Measurements from ENCODE around the gene CHST11. TPM values are rescaled to one million over a fixed set of nuclear protein-coding genes. Genes with fewer than 3 reads are reported as not detected.
"Not testable (repeated sequence)": the region's sequence is repeated elsewhere in the genome, so short reads cannot be mapped to it uniquely, and the experiment has no call there.

The CHST11 gene
- total RNA-seq, 4 donors from 2014 or later: 20.8 to 56.7 (median 26.5) TPM

GRCh38 chr12:104570174-104570907, 113.6 kb downstream of the CHST11 start:
- Histone ChIP-seq H3K9me3 (peaks cover 0 to 6% (median 0%) of the 10 kb centered on the region in 4 donors), H3K4me3 (no peak overlapping the region), H3K27me3 (no peaks in the 10 kb centered on the region), H3K27ac (no peak overlapping the region), H3K4me1 (peaks cover 0 to 5% (median 3%) of the 10 kb centered on the region in 4 donors), H3K36me3 (no peaks in the 10 kb centered on the region)
- no peak for TF ChIP-seq EP300 (IDR thresholded peaks at IDR 0.05)
- TF ChIP-seq POLR2A (IDR thresholded peaks at IDR 0.05): no peak
- TF ChIP-seq CTCF (IDR thresholded peaks at IDR 0.05): no peak
- 71 to 76% methylated on average over 12 of the region's 12 CpGs for WGBS, 2 donors
- no peak for DNase-seq (ENCODE audit: low spot score in 2 of 2)

- Histone ChIP-seq H3K27me3 (no peaks in the 10 kb centered on the region), H3K36me3 (no peaks in the 10 kb centered on the region), H3K4me1 (peaks cover 0 to 5% (median 2%) of the 10 kb centered on the region in 4 donors), H3K27ac (no peak overlapping the region), H3K9me3 (peaks cover 0 to 6% (median 0%) of the 10 kb centered on the region in 4 donors), H3K4me3 (no peak overlapping the region)
- TF ChIP-seq CTCF (IDR thresholded peaks at IDR 0.05) (no peak), EP300 (IDR thresholded peaks at IDR 0.05) (no peak), POLR2A (IDR thresholded peaks at IDR 0.05) (no peak)
- WGBS, 2 donors: 81 to 85% methylated on average over 8 of the region's 8 CpGs
- no peak for DNase-seq (ENCODE audit: low spot score in 2 of 2)
Measured at GRCh38 chr12:104571328-104571727, 114.6 kb downstream of the CHST11 start.

DNA sequence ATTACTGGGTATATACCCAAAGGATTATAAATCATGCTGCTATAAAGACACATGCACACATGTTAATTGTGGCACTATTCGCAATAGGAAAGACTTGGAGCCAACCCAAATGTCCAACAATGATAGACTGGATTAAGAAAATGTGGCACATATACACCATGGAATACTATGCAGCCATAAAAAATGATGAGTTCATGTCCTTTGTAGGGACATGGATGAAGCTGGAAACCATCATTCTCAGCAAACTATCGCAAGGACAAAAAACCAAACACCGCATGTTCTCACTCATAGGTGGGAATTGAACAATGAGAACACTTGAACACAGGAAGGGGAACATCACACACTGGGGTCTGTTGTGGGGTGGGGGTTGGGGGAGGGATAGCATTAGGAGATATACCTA, 117.6 kb downstream of the CHST11 start:
- not testable (repeated sequence) for DNase-seq (ENCODE audit: low spot score in 2 of 2); H3K4me3 ChIP-seq; H3K36me3 ChIP-seq; H3K27me3 ChIP-seq; H3K27ac ChIP-seq; H3K4me1 ChIP-seq; H3K9me3 ChIP-seq
- WGBS, 2 donors: 96 to 100% methylated on average over 3 of the region's 3 CpGs

DNA sequence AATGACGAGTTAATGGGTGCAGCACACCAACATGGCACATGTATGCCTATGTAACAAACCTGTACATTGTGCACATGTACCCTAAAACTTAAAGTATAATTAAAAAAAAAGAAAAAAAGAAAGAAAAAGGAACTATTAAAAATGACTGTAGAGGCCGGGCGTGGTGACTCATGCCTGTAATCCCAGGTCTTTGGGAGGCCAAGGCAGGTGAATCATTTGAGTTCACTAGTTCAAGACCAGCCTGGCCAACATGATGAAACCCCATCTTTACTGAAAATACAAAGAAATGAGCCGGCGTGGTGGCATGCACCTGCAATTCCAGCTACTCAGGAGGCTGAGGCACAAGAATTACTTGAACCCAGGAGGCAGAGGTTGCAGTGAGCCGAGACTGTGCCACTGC, 118.0 kb downstream of the CHST11 start:
- DNase-seq (ENCODE audit: low spot score in 2 of 2); H3K4me3 ChIP-seq; H3K4me1 ChIP-seq; H3K27ac ChIP-seq; H3K9me3 ChIP-seq; H3K36me3 ChIP-seq; H3K27me3 ChIP-seq: not testable (repeated sequence)
- WGBS, 2 donors: 85 to 90% methylated on average over 6 of the region's 6 CpGs

- Histone ChIP-seq H3K36me3 (no peaks in the 10 kb centered on the region), H3K27ac (no peak overlapping the region), H3K9me3 (no peaks in the 10 kb centered on the region), H3K27me3 (no peaks in the 10 kb centered on the region), H3K4me3 (no peak overlapping the region), H3K4me1 (peaks cover 0 to 9% (median 0%) of the 10 kb centered on the region in 4 donors)
- WGBS, 2 donors: 90 to 91% methylated on average over 11 to 12 of the region's 12 CpGs
- no peak for TF ChIP-seq EP300 (IDR thresholded peaks at IDR 0.05)
- DNase-seq (ENCODE audit: low spot score in 2 of 2): no peak
Measured at GRCh38 chr12:104575442-104576186, 118.9 kb downstream of the CHST11 start.

DNA sequence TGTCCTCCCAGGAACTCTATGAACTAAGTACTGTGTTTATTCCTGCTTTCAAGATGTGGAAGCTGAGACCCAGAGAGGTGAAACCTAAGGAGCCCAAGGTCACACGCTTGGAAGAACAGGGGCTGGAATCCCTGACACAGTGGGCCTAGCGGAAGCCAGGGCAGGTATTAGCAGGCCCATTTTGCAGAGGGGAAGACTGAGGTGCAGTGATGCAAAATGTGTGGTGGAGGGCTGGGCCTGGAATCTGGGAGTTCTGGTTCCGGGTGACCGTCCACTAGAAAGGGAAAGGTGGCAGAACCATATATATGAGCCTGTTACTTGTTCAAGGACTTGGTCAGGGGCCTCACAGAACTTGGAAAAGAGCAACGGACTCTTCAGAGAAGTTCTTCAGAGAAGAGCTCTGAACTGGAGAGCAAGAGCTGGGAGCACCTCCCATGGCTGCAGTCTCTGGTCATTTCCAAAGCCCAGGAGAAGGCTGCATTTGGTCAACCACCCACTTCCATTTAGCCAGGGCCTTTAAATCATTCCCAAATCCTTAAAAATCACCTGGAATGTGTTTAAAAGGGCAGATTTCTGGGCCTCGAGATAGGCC, 119.5 kb downstream of the CHST11 start:
- no peak overlapping the region for H3K27ac ChIP-seq
- no peaks in the 10 kb centered on the region for H3K27me3 ChIP-seq
- DNase-seq (ENCODE audit: low spot score in 2 of 2): no peak
- H3K36me3 ChIP-seq: no peaks in the 10 kb centered on the region
- H3K4me1 ChIP-seq: peaks cover 0 to 9% (median 0%) of the 10 kb centered on the region in 4 donors
- TF ChIP-seq CTCF (IDR thresholded peaks at IDR 0.05) (no peak), POLR2A (IDR thresholded peaks at IDR 0.05) (no peak), EP300 (IDR thresholded peaks at IDR 0.05) (no peak)
- no peak overlapping the region for H3K4me3 ChIP-seq
- WGBS, 2 donors: 97 to 98% methylated on average over 6 of the region's 6 CpGs
- H3K9me3 ChIP-seq: no peaks in the 10 kb centered on the region
